GM23338 (cell line): ENCODE measurements around the gene ZZZ3. TPM values are rescaled to one million over a fixed set of nuclear protein-coding genes. Genes with fewer than 3 reads are reported as not detected.

Source experiments
- ATAC-seq: fragments of 200-7000 bp; cut with Tn5 transposase; 3 replicates; pipeline ENCODE4 v1.9.1; 2020
- DNase-seq: peaks from one replicate; pipeline ENCODE4 v3.0.0-alpha.2; 2015; ENCODE audit warnings: low spot score
- H2AFZ ChIP-seq: fragments of 200-600 bp; sonication (generic); 2 replicates; pipeline ENCODE4 v1.8.0; 2016; ENCODE audit warnings: antibody characterized with exemption, mild to moderate bottlenecking, moderate library complexity
- H3F3A ChIP-seq: fragments of 200-600 bp; sonication (generic); replicated peaks from 2 replicates; pipeline ENCODE4 v1.8.0; 2017; ENCODE audit warnings: antibody characterized with exemption, mixed run types, low read depth
- H3K27ac ChIP-seq: fragments of 200-600 bp; sonication (generic); 2 replicates; pipeline ENCODE4 v1.6.1; 2016; ENCODE audit warnings: low read depth
- H3K27me3 ChIP-seq: fragments of 200-600 bp; sonication (generic); 2 replicates; pipeline ENCODE4 v1.8.0; 2016; ENCODE audit warnings: mild to moderate bottlenecking, mixed run types, moderate library complexity; ENCODE audit not compliant: insufficient read depth
- H3K36me3 ChIP-seq: fragments of 200-600 bp; sonication (generic); 2 replicates; pipeline ENCODE4 v1.8.0; 2016; ENCODE audit warnings: mild to moderate bottlenecking; ENCODE audit not compliant: insufficient read depth
- H3K4me1 ChIP-seq: fragments of 200-600 bp; sonication (generic); 2 replicates; pipeline ENCODE4 v1.8.0; 2016; ENCODE audit warnings: mild to moderate bottlenecking, moderate library complexity; ENCODE audit not compliant: insufficient read depth
- H3K4me2 ChIP-seq: fragments of 200-600 bp; sonication (generic); 2 replicates; pipeline ENCODE4 v1.7.1; 2017; ENCODE audit warnings: mixed run types
- H3K4me3 ChIP-seq: fragments of 200-600 bp; sonication (generic); 2 replicates; pipeline ENCODE4 v1.6.1; 2016; ENCODE audit warnings: mixed run types
- H3K79me2 ChIP-seq: fragments of 200-600 bp; sonication (generic); replicated peaks from 2 replicates; pipeline ENCODE4 v1.8.0; 2017; ENCODE audit warnings: mild to moderate bottlenecking; ENCODE audit not compliant: insufficient read depth
- H3K9me2 ChIP-seq: fragments of 200-600 bp; sonication (generic); 2 replicates; pipeline ENCODE4 v1.8.0; 2017; ENCODE audit not compliant: insufficient read depth
- H4K20me1 ChIP-seq: fragments of 200-600 bp; sonication (generic); replicated peaks from 2 replicates; pipeline ENCODE4 v1.8.0; 2017; ENCODE audit warnings: mild to moderate bottlenecking; ENCODE audit not compliant: insufficient read depth
- H3K27ac Mint-ChIP-seq: 2 replicates; pipeline ENCODE4 v1.8.0; 2020; ENCODE audit warnings: inconsistent platforms, mild to moderate bottlenecking, moderate library complexity, mixed read lengths
- H3K27me3 Mint-ChIP-seq: 3 replicates; pipeline ENCODE4 v1.8.0; 2022; ENCODE audit warnings: low read depth, mild to moderate bottlenecking, moderate library complexity, mixed read lengths, inconsistent platforms; ENCODE audit not compliant: insufficient read depth, poor library complexity
- H3K36me3 Mint-ChIP-seq: 3 replicates; pipeline ENCODE4 v1.8.0; 2021; ENCODE audit warnings: low read depth, mild to moderate bottlenecking, inconsistent platforms, moderate library complexity, mixed read lengths
- H3K4me1 Mint-ChIP-seq: 3 replicates; pipeline ENCODE4 v1.8.0; 2020; ENCODE audit warnings: mild to moderate bottlenecking, inconsistent platforms, mixed read lengths
- H3K4me3 Mint-ChIP-seq: 3 replicates; pipeline ENCODE4 v1.8.0; 2021; ENCODE audit warnings: moderate library complexity, mild to moderate bottlenecking, inconsistent platforms, mixed read lengths
- H3K9me3 Mint-ChIP-seq: 3 replicates; pipeline ENCODE4 v1.8.0; 2020; ENCODE audit warnings: moderate library complexity, mild to moderate bottlenecking, inconsistent platforms, mixed read lengths
- CREB1 ChIP-seq: fragments of 250-450 bp; sonication (Bioruptor Pico); IDR thresholded peaks from 2 replicates; pipeline ENCODE4 v1.5.0; 2020; ENCODE audit warnings: low read depth, mild to moderate bottlenecking, moderate library complexity
- EZH2phosphoT487 ChIP-seq: fragments of 200-600 bp; sonication (generic); IDR thresholded peaks from one replicate; pipeline ENCODE4 v1.8.1; 2018; ENCODE audit warnings: antibody characterized with exemption; ENCODE audit not compliant: unreplicated experiment
- JUNB ChIP-seq: IDR thresholded peaks from one replicate; pipeline ENCODE4 v1.6.1; 2016; ENCODE audit warnings: antibody characterized with exemption; ENCODE audit not compliant: unreplicated experiment
- NANOG ChIP-seq: IDR thresholded peaks from 2 replicates; pipeline ENCODE4 v1.6.1; 2016; ENCODE audit warnings: antibody characterized with exemption, borderline replicate concordance
- POLR2AphosphoS5 ChIP-seq: IDR thresholded peaks from 2 replicates; pipeline ENCODE4 v1.6.1; 2016; ENCODE audit warnings: antibody characterized with exemption, low read depth
- REST ChIP-seq: IDR thresholded peaks from one replicate; pipeline ENCODE4 v1.6.1; 2018; ENCODE audit warnings: antibody characterized with exemption; ENCODE audit not compliant: unreplicated experiment
- STAT1 ChIP-seq: IDR thresholded peaks from one replicate; pipeline ENCODE4 v1.6.1; 2016; ENCODE audit warnings: antibody characterized with exemption; ENCODE audit not compliant: unreplicated experiment
- ZNF114 ChIP-seq: fragments of 250-450 bp; sonication (Bioruptor Pico); IDR thresholded peaks from 2 replicates; pipeline ENCODE4 v1.5.0; 2020; ENCODE audit warnings: mild to moderate bottlenecking, moderate library complexity
- ZNF331 ChIP-seq: fragments of 250-450 bp; sonication (Bioruptor Pico); IDR thresholded peaks from 2 replicates; pipeline ENCODE4 v1.5.0; 2020; ENCODE audit warnings: low read depth, mild to moderate bottlenecking, moderate library complexity
- ZNF462 ChIP-seq: fragments of 250-450 bp; sonication (Bioruptor Pico); IDR thresholded peaks from 2 replicates; pipeline ENCODE4 v1.5.0; 2020; ENCODE audit warnings: mild to moderate bottlenecking, moderate library complexity
- polyA plus RNA-seq: library from polyadenylated mRNA; unstranded; fragments of >200 nt; fragmentation: Nextera tagmentation; extraction: Ambion mirVana; gene quantifications from 2 replicates; pipeline ENCODE4 v1.2.1, GENCODE V29; 2016
- total RNA-seq: library from RNA; depleted of rRNA; stranded (reverse); fragments of >200 nt; shearing (Covaris generic); gene quantifications from 2 replicates; pipeline ENCODE4 v1.2.3, GENCODE V29; 2014
- TF ChIP-seq, protein P1 (sequence below): IDR thresholded peaks from 2 replicates; pipeline ENCODE4 v1.6.1; 2016; ENCODE audit warnings: antibody characterized with exemption
- TF ChIP-seq, protein P2 (sequence below), 2 experiments: fragments of 200-600 bp in 1 of 2; sonication (generic) in 1 of 2; conservative IDR thresholded peaks; 2 replicates each; pipeline versions ENCODE4 v1.5.1 to v1.6.1; 2016 to 2017; ENCODE audit warnings: antibody characterized with exemption in 2 of 2, low read depth in 2 of 2, mild to moderate bottlenecking in 2 of 2, moderate library complexity in 1 of 2

ZZZ3 gene
- total and polyA plus RNA-seq, 2 experiments from 2014 or later, result 33.4 to 107 TPM

DNA sequence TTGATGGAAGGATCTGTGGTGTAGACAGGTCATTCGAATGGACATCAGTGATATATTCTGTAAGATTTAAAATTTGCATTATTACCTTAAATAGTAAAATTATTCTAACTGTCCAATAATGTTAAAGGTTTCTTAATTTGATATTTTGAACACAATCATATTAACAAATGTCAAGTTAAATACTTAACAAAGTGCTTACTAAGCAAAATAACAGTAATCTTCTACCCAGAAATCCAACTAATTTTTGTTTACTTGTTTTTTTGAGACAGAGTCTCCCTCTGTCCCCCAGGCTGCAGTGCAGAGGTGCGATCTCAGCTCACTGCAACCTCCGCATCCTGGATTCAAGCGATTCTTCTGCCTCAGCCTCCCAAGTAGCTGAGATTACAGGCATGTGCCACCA, 43.2 kb upstream of the ZZZ3 start (continued):
- TF ChIP-seq, protein P1, sequence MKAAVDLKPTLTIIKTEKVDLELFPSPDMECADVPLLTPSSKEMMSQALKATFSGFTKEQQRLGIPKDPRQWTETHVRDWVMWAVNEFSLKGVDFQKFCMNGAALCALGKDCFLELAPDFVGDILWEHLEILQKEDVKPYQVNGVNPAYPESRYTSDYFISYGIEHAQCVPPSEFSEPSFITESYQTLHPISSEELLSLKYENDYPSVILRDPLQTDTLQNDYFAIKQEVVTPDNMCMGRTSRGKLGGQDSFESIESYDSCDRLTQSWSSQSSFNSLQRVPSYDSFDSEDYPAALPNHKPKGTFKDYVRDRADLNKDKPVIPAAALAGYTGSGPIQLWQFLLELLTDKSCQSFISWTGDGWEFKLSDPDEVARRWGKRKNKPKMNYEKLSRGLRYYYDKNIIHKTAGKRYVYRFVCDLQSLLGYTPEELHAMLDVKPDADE, result no peak
- TF ChIP-seq NANOG, result no peak

GRCh38 chr1:77718181-77718580, 35.7 kb upstream of the ZZZ3 start:
- ATAC-seq, result no peak
- Histone ChIP-seq H3K79me2 (no peaks in the 10 kb centered on the region), H2AFZ (no peak overlapping the region), H3K4me2 (no peak overlapping the region), H3K27me3 (no peaks in the 10 kb centered on the region), H3F3A (no peaks in the 10 kb centered on the region), H3K4me1 (no peaks in the 10 kb centered on the region), H3K4me3 (no peak overlapping the region), H3K36me3 (peaks cover 22% of the 10 kb centered on the region; the same call in 1 of the 2 replicates), H3K9me2 (no peaks in the 10 kb centered on the region), H4K20me1 (no peaks in the 10 kb centered on the region), H3K27ac (no peak overlapping the region)
- DNase-seq, result no peak
- Mint-ChIP-seq H3K4me3 (no peak overlapping the region), H3K27me3 (no peaks in the 10 kb centered on the region), H3K36me3 (peaks cover 55% of the 10 kb centered on the region), H3K9me3 (no peaks in the 10 kb centered on the region), H3K4me1 (no peaks in the 10 kb centered on the region), H3K27ac (no peak overlapping the region)
- TF ChIP-seq, protein P1, result no peak
- no peak for TF ChIP-seq ZNF114 (CRISPR knock-in tag)
- TF ChIP-seq STAT1, result no peak
- no peak for TF ChIP-seq ZNF331 (CRISPR knock-in tag)
- no peak for TF ChIP-seq JUNB
- TF ChIP-seq REST, result no peak
- TF ChIP-seq, protein P2, sequence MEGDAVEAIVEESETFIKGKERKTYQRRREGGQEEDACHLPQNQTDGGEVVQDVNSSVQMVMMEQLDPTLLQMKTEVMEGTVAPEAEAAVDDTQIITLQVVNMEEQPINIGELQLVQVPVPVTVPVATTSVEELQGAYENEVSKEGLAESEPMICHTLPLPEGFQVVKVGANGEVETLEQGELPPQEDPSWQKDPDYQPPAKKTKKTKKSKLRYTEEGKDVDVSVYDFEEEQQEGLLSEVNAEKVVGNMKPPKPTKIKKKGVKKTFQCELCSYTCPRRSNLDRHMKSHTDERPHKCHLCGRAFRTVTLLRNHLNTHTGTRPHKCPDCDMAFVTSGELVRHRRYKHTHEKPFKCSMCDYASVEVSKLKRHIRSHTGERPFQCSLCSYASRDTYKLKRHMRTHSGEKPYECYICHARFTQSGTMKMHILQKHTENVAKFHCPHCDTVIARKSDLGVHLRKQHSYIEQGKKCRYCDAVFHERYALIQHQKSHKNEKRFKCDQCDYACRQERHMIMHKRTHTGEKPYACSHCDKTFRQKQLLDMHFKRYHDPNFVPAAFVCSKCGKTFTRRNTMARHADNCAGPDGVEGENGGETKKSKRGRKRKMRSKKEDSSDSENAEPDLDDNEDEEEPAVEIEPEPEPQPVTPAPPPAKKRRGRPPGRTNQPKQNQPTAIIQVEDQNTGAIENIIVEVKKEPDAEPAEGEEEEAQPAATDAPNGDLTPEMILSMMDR (conservative IDR thresholded peaks at IDR 0.05; ENCODE audit: low read depth in 2 of 2), result no peak
- no peak for TF ChIP-seq POLR2AphosphoS5
- TF ChIP-seq EZH2phosphoT487, result no peak
- no peak for TF ChIP-seq CREB1 (CRISPR knock-in tag)
- TF ChIP-seq ZNF462 (CRISPR knock-in tag), result no peak
